Adipocyte (in vitro differentiated cells): ENCODE results near the gene NEURL2.
A peak's percentile ranks its signal among the peaks of the same experiment; 100 is the strongest.
"Not testable (repeated sequence)": the region's sequence is repeated elsewhere in the genome, so short reads cannot be mapped to it uniquely, and the experiment has no call there.

Experiments
- DNase-seq: peaks from one replicate; pipeline ENCODE4 v3.0.0-alpha.2; 2015; ENCODE audit warnings: low read depth
- H3K27me3 ChIP-seq: replicated peaks from 2 replicates; pipeline ENCODE4 v1.7.0; 2013; ENCODE audit warnings: mild to moderate bottlenecking, low read length, moderate library complexity; ENCODE audit not compliant: control insufficient read depth, insufficient read depth
- H3K36me3 ChIP-seq: 2 replicates; pipeline ENCODE4 v1.7.0; 2013; ENCODE audit warnings: low read length, mild to moderate bottlenecking, moderate library complexity; ENCODE audit not compliant: control insufficient read depth, insufficient read depth, severe bottlenecking
- H3K4me1 ChIP-seq: 2 replicates; pipeline ENCODE4 v1.7.0; 2013; ENCODE audit warnings: mild to moderate bottlenecking, low read length, moderate library complexity; ENCODE audit not compliant: control insufficient read depth, insufficient read depth
- H3K4me3 ChIP-seq: 2 replicates; pipeline ENCODE4 v1.7.0; 2013; ENCODE audit warnings: mild to moderate bottlenecking, low read length, moderate library complexity
- H3K9ac ChIP-seq: 2 replicates; pipeline ENCODE4 v1.7.0; 2013; ENCODE audit warnings: mild to moderate bottlenecking, low read length, moderate library complexity
- H3K9me3 ChIP-seq: 2 replicates; pipeline ENCODE4 v1.7.0; 2013; ENCODE audit warnings: mild to moderate bottlenecking, low read length, moderate library complexity; ENCODE audit not compliant: control insufficient read depth

NEURL2 gene

DNA sequence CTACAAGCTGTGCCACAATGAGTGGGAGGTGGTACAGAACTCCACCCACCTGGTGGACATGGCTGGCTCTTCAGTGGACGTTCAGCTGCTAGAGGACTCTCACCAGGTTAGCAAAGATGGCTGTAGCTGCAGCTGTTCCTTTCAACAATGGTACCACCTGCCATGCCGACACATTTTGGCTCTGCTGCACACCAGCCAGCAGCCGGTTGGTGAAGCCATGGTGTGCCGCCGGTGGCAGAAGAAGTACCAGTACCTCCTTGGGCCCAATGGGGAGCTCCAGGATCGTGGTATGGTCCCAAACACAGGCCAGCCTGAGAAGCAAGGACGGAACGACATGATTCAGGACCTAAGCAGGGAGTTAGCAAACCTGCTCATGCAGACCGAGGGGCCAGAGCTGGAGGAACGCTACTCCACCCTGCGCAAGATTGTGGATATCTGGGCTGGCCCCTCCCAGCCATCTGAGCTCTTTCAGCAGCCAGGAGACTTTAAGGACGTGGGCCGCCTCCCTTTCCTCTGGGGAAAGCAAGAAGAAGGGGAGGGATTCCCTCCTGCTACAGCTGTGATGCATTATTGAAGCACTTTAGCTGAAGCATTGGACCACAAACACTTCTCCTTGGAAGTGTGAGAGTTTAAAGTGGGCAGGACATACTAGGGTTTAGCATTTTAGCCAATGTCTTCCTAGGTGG lies 12.8 kb downstream of the NEURL2 start:
- Histone ChIP-seq H3K4me1 (peaks cover 18% of the 10 kb centered on the region), H3K9ac (peak overlapping the region; percentile 20), H3K4me3 (no peak overlapping the region), H3K36me3 (peaks cover 19% of the 10 kb centered on the region), H3K27me3 (no peaks in the 10 kb centered on the region), H3K9me3 (no peaks in the 10 kb centered on the region)
- peak; percentile 29 for DNase-seq

DNA sequence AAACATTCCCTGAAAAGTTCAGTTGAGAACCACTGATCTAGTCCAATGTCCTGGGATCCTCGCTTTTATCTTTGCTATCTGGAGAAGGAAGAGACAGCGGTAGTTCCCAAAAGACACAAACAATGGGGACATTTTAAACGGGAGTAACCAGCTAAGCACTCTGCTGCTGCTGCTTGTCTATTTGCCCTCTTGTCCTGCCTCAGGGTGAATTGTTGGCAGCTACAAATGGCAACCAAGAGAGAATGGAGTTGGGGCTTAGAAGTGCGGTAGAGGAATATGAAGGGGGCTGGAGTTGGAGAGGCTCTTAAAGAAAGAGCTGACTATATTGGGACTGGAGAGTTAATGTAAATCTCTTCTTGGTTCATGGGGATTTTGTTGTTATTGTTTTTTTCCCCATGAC lies 16.4 kb downstream of the NEURL2 start:
- Histone ChIP-seq H3K9ac (no peak overlapping the region), H3K36me3 (peaks cover 10% of the 10 kb centered on the region), H3K27me3 (no peaks in the 10 kb centered on the region), H3K9me3 (no peaks in the 10 kb centered on the region), H3K4me1 (peaks cover 10% of the 10 kb centered on the region), H3K4me3 (no peak overlapping the region)
- DNase-seq, result no peak

DNA sequence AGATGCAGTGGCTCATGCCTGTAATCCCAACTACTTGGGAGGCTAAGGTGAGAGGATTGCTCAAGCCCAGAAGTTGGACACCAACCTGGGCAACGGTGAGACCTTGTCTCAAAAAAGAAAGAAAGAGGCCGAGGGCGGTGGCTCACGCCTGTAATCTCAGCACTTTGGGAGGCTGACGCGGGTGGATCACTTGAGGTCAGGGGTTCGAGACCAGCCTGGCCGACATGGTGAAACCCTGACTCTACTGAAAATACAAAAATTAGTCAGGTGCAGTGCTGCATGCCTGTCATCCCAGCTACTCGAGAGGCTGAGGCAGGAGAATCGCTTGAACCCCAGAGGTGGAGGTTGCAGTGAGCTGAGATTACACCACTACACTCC lies 16.9 kb downstream of the NEURL2 start:
- DNase-seq, H3K9me3 ChIP-seq, H3K27me3 ChIP-seq, H3K4me3 ChIP-seq, H3K9ac ChIP-seq: not testable (repeated sequence)
- peaks cover 10% of the 10 kb centered on the region for H3K36me3 ChIP-seq
- H3K4me1 ChIP-seq, result peaks cover 10% of the 10 kb centered on the region

DNA sequence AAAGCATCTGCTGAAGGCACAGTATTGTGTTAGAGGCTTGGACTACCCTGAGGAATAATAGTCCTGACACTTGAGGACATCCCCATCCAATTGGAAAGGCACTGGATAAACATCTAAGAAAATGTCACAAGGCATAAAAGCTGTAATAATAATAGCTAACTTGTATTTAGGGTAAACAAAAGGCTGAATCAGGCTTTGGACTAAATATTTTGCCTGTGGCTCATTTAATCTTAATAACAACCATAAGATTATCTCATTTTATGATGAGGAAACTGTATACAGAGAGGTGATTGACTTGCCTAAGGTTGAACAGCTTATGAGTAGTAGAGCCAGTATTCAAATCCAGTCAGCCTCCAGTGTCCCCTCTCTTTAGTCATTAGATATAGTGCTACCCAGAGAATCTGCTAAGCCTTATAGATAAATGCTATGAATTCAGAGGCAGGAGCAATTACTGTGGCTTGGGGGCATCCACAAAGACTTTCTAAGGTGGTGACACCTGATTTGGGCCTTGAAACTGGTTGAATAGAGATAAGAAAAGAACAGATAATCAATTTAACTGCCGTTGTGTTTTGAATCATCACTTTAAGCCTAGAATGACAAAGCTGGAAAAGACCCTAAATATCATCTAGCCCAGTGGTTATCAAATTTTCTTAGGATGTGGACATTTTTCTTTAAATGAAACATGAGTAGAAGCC lies 17.5 kb downstream of the NEURL2 start:
- H3K27me3 ChIP-seq, result no peaks in the 10 kb centered on the region

DNA sequence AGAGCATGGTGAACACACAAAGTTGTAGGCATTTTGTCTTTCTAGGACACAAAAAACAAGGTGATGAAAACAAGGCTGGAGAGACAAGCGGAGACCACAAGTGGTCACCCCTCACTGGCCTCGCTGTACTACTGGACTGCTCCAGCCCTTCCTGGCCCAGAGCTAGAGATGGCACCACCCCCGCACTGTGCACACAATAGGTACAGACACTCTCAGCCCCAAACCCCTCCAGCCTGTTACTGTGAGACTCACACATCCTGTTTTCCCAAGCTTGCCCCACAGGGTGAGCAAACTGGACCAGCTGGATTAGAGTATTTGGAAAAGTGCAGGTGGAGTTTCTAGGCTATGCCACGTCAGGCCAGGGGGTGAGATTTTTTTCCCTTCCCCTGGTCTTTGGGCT lies 18.4 kb downstream of the NEURL2 start:
- no peak for DNase-seq
- H3K9ac ChIP-seq, result no peak overlapping the region
- peaks cover 7% of the 10 kb centered on the region for H3K4me1 ChIP-seq
- H3K27me3 ChIP-seq, result no peaks in the 10 kb centered on the region
- H3K4me3 ChIP-seq, result no peak overlapping the region
- H3K36me3 ChIP-seq, result peaks cover 10% of the 10 kb centered on the region
- H3K9me3 ChIP-seq, result no peaks in the 10 kb centered on the region

More for the DNA sequence above, 17.5 kb downstream of the NEURL2 start:
- H3K9me3 ChIP-seq, result no peaks in the 10 kb centered on the region
- DNase-seq, result no peak
- H3K4me1 ChIP-seq, result peaks cover 7% of the 10 kb centered on the region
- peaks cover 10% of the 10 kb centered on the region for H3K36me3 ChIP-seq
- H3K4me3 ChIP-seq, result no peak overlapping the region
- H3K9ac ChIP-seq, result no peak overlapping the region

DNA sequence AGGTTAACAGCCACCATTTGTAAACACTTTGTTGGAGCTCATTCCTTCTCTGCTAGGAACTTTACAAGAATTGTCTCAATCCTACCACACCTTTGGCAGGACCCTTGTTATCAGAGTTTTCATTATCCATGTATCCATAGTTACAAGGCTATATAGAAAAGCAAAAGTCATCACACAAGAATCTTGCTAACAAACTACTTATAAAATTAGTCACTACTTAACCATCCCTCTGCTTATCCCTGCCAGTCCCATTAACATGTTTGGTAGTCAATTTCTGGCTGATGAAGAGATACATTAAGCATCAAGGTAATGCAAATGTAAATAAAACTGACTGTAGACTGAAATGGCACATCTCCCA lies 23.2 kb downstream of the NEURL2 start:
- peak; percentile 34 for DNase-seq
- no peak overlapping the region for H3K4me3 ChIP-seq
- H3K36me3 ChIP-seq, result no peaks in the 10 kb centered on the region
- no peaks in the 10 kb centered on the region for H3K27me3 ChIP-seq
- peaks cover 12% of the 10 kb centered on the region for H3K4me1 ChIP-seq
- H3K9me3 ChIP-seq, result no peaks in the 10 kb centered on the region
- H3K9ac ChIP-seq, result peak overlapping the region; percentile 41

DNA sequence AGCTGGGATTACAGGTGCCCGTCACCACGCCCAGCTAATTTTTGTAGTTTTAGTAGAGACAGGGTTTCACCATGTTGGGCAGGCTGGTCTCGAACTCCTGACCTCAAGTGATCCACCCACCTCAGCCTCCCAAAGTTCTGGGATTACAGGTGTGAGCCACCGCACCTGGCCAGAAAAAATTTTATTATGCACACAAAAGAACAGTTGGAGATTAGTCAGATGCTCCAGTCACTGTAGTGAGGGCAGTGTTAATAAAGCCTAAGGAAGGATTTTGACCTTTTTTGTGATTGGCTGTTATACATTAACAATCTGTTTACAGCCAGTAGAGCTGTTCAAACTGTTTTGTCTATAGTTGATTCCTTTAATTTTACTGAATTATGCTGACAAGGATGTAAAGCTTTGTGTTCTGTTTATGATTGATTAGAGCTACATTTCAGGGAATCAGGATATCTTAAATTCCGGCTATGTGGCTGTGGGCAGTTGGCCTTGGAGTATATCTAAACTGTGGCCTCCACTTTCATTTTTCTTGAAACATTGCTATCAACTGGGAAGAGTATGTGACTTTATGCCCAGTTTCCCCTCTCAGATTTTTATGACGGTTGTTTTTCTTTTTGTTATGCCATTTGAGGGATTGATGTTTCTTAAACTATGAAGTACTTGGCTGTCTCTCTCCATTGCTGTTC lies 23.7 kb downstream of the NEURL2 start:
- DNase-seq, result no peak
- Histone ChIP-seq H3K4me1 (peaks cover 12% of the 10 kb centered on the region), H3K9me3 (no peaks in the 10 kb centered on the region), H3K9ac (peak overlapping the region; percentile 41), H3K4me3 (no peak overlapping the region), H3K27me3 (no peaks in the 10 kb centered on the region), H3K36me3 (no peaks in the 10 kb centered on the region)

DNA sequence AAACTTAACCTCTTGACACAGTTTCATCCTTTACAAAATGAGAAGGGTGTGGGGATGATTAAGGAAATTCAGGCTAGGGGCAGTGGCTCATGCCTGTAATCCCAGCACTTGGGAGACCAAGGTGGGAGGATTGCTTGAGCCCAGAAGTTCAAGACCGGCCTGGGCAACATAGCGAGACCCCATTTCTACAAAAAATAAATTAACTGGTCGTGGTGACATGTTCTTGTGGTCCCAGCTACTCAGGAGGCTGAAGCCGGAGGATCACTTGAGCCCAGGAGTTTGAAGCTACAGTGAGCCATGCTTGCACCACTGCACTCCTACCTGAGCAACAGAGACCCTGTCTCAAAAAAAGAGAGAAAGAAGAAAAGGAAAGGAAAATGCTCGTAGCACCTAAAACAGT lies 24.6 kb downstream of the NEURL2 start:
- Histone ChIP-seq H3K9me3 (no peaks in the 10 kb centered on the region), H3K9ac (no peak overlapping the region), H3K4me1 (peaks cover 12% of the 10 kb centered on the region), H3K36me3 (no peaks in the 10 kb centered on the region), H3K4me3 (no peak overlapping the region), H3K27me3 (no peaks in the 10 kb centered on the region)
- DNase-seq, result no peak

DNA sequence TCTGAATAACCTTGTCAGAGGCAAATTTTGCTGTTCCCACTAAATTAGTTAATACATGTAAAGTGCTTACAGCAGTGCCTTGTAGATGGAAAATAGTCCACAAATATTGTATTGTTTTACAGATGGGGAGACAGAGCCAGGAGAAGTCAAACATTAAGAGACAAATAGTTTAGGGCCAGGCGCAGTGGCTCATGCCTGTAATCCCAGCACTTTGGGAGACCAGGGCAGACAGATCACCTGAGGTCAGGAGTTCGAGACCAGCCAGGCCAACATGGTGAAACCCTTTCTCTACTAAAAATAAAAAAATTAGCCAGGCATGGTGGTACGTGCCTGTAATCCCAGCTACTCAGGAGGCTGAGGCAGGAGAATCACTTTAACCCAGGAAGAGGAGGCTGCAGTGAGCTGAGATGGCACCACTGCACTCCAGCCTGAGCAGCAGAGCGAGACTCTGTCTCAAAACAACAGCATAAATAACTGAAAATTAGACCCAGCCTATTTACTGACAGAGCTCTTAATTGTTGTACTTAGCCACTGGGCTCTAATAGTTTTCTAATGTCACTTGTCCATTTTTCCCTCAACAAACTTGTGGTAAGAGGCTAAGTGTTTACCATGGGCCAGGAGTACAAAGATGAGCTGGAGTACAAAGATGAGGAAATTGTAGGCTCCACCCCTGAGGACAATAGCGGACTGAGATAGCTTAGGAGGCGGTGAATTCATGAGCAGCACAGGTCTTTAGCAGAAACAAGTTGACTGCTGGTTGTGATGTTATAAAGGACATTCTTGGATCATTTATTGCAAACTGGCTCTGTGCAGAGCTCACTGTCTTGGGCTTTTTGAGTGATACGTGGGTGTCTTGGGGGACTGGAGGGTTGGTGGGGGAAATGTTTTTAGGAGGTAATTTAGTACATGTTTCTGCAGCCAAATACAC lies 27.2 kb downstream of the NEURL2 start:
- no peak overlapping the region for H3K9ac ChIP-seq
- H3K9me3 ChIP-seq, result no peaks in the 10 kb centered on the region
- no peak for DNase-seq
- H3K27me3 ChIP-seq, result no peaks in the 10 kb centered on the region
- peaks cover 16% of the 10 kb centered on the region for H3K4me1 ChIP-seq
- H3K4me3 ChIP-seq, result no peak overlapping the region
- H3K36me3 ChIP-seq, result no peaks in the 10 kb centered on the region

DNA sequence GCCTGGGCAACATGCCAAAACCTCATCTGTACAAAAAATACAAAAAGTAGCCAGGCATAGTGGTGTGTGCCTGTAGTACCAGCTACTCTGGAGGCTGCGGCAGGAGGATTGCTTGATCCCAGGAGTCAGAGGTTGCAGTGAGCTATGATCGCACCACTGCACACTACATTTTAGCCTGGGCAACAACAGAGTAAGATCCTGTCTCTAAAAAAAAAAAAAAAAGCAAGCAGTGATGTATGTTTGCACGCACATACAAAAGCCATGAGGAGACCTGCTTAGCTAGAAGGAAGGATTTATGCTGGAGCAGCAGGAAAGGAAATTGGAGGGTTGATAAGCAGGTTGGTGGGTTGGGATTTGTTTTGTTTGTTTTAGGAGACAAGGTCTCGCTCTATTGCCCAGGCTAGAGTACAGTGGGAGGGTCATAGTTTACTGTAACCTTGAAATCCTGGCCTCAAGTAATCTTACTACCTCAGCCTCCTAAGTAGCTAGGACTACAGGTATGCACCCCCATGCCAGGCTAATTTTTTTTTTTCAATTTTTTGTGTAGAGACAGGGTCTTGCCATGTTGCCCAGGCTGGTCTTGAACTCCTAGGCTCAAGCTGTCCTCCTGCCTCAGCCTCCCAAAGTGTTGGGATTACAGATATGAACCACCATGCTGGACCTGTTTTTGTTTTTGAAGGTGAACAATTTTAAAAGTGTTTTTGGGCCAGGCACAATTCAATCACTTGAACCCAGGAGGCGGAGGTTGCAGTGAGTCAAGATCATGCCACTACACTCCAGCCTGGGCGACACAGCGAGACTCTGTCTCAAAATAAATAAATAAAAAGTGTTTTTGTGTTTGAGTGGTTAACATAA lies 29.6 kb downstream of the NEURL2 start:
- H3K9me3 ChIP-seq, result no peaks in the 10 kb centered on the region
- no peaks in the 10 kb centered on the region for H3K36me3 ChIP-seq
- no peak overlapping the region for H3K4me3 ChIP-seq
- H3K27me3 ChIP-seq, result no peaks in the 10 kb centered on the region
- no peak for DNase-seq
- H3K9ac ChIP-seq, result no peak overlapping the region
- peaks cover 16% of the 10 kb centered on the region for H3K4me1 ChIP-seq
